Vagina (tissue), 2 donors: ENCODE results near the gene CADM1. TPM values are rescaled to one million over a fixed set of nuclear protein-coding genes. Genes with fewer than 3 reads are reported as not detected.

Experiments used
- DNase-seq, 2 donors: peaks; one replicate each; pipeline ENCODE4 v3.0.0-alpha.2; 2017; ENCODE audit errors: extremely low spot score in 2 of 2
- H3K27ac ChIP-seq: fragments of 200-600 bp; sonication (generic); one replicate; pipeline ENCODE4 v1.5.1; 2019
- H3K27me3 ChIP-seq: fragments of 200-600 bp; sonication (generic); one replicate; pipeline ENCODE4 v1.5.1; 2019
- H3K36me3 ChIP-seq, 2 donors: fragments of 200-600 bp; sonication (generic); one replicate each; pipeline ENCODE4 v1.5.1; 2017 to 2019
- H3K4me1 ChIP-seq: fragments of 200-600 bp; sonication (generic); one replicate; pipeline ENCODE4 v1.5.1; 2019
- H3K4me3 ChIP-seq, 2 donors: fragments of 200-600 bp; sonication (generic); 1 replicate in 1 of 2; 2 replicates in 1 of 2; pipeline ENCODE4 v1.5.1; 2016 to 2019
- H3K9me3 ChIP-seq: fragments of 200-600 bp; sonication (generic); one replicate; pipeline ENCODE4 v1.5.1; 2019
- CTCF ChIP-seq, 3 experiments: fragments of 450-650 bp in 2 of 3; fragments of 200-600 bp in 1 of 3; sonication (generic) in 1 of 3; IDR thresholded peaks; one replicate each; pipeline ENCODE4 v1.5.1; 2017 to 2019; ENCODE audit warnings: antibody characterized with exemption in 3 of 3, mild to moderate bottlenecking in 2 of 3, moderate library complexity in 2 of 3
- POLR2A ChIP-seq, 2 donors: fragments of 450-650 bp; IDR thresholded peaks; one replicate each; pipeline ENCODE4 v1.6.1; 2017; ENCODE audit warnings: antibody characterized with exemption in 2 of 2, mild to moderate bottlenecking in 2 of 2, moderate library complexity in 2 of 2
- POLR2AphosphoS5 ChIP-seq, 2 donors: sonication (generic); formaldehyde crosslinking; IDR thresholded peaks; one replicate each; pipeline ENCODE4 v1.9.0; 2017; ENCODE audit warnings: antibody characterized with exemption in 2 of 2, mild to moderate bottlenecking in 2 of 2, low read depth in 1 of 2; ENCODE audit not compliant: insufficient read depth in 1 of 2
- intact Hi-C: fragments of 100-400 bp; cut with DNase I; formaldehyde crosslinking; loops from one replicate; pipeline ENCODE4 v1.15.1; 2023
- total RNA-seq: library from RNA; depleted of rRNA; stranded (reverse); fragments of >200 nt; gene quantifications from one replicate; pipeline ENCODE4 v1.2.3, GENCODE V29; 2016

CADM1 gene
- total RNA-seq, 1 donor from 2014 or later = 37.1 TPM

GRCh38 chr11:115548878-115549528, 44.8 kb upstream of the CADM1 start:
- Histone ChIP-seq H3K4me3 (no peak overlapping the region), H3K36me3 (no peaks in the 10 kb centered on the region), H3K27me3 (no peaks in the 10 kb centered on the region), H3K4me1 (no peaks in the 10 kb centered on the region), H3K27ac (no peak overlapping the region), H3K9me3 (no peaks in the 10 kb centered on the region)
- intact Hi-C loops = no loop called here
- DNase-seq = no peak
- no peak for TF ChIP-seq POLR2A (IDR thresholded peaks at IDR 0.05)
- no peak for TF ChIP-seq CTCF (IDR thresholded peaks at IDR 0.05)
- no peak for TF ChIP-seq POLR2AphosphoS5 (IDR thresholded peaks at IDR 0.05; ENCODE audit: insufficient read depth in 1 of 2, low read depth in 1 of 2)

- intact Hi-C loops = no loop called here
- TF ChIP-seq CTCF (IDR thresholded peaks at IDR 0.05) (no peak), POLR2A (IDR thresholded peaks at IDR 0.05) (no peak), POLR2AphosphoS5 (IDR thresholded peaks at IDR 0.05; ENCODE audit: insufficient read depth in 1 of 2, low read depth in 1 of 2) (no peak)
- H3K4me1 ChIP-seq = no peaks in the 10 kb centered on the region
- H3K27me3 ChIP-seq = no peaks in the 10 kb centered on the region
- DNase-seq = no peak
- H3K36me3 ChIP-seq = no peaks in the 10 kb centered on the region
- H3K9me3 ChIP-seq = no peaks in the 10 kb centered on the region
- H3K27ac ChIP-seq = no peak overlapping the region
- H3K4me3 ChIP-seq = no peak overlapping the region
Measured at GRCh38 chr11:115545581-115546210, 41.5 kb upstream of the CADM1 start.

GRCh38 chr11:115544422-115544948, 40.3 kb upstream of the CADM1 start:
- TF ChIP-seq POLR2AphosphoS5 (IDR thresholded peaks at IDR 0.05; ENCODE audit: insufficient read depth in 1 of 2, low read depth in 1 of 2) = no peak
- TF ChIP-seq CTCF (IDR thresholded peaks at IDR 0.05) = no peak
- no peak for TF ChIP-seq POLR2A (IDR thresholded peaks at IDR 0.05)
- Histone ChIP-seq H3K4me3 (no peak overlapping the region), H3K9me3 (no peaks in the 10 kb centered on the region), H3K36me3 (no peaks in the 10 kb centered on the region), H3K27me3 (no peaks in the 10 kb centered on the region), H3K4me1 (no peaks in the 10 kb centered on the region), H3K27ac (no peak overlapping the region)
- DNase-seq = no peak
- intact Hi-C loops = no loop called here

- Histone ChIP-seq H3K4me1 (no peaks in the 10 kb centered on the region), H3K9me3 (no peaks in the 10 kb centered on the region), H3K27ac (no peak overlapping the region), H3K36me3 (no peaks in the 10 kb centered on the region), H3K4me3 (no peak overlapping the region), H3K27me3 (no peaks in the 10 kb centered on the region)
- TF ChIP-seq CTCF (IDR thresholded peaks at IDR 0.05) (no peak), POLR2AphosphoS5 (IDR thresholded peaks at IDR 0.05; ENCODE audit: insufficient read depth in 1 of 2, low read depth in 1 of 2) (no peak), POLR2A (IDR thresholded peaks at IDR 0.05) (no peak)
- intact Hi-C loops = no loop called here
- DNase-seq = no peak
Measured at GRCh38 chr11:115541518-115541917, 37.3 kb upstream of the CADM1 start.

- DNase-seq = no peak
- Histone ChIP-seq H3K27me3 (no peaks in the 10 kb centered on the region), H3K4me3 (no peak overlapping the region), H3K36me3 (no peaks in the 10 kb centered on the region), H3K27ac (no peak overlapping the region), H3K4me1 (no peaks in the 10 kb centered on the region), H3K9me3 (no peaks in the 10 kb centered on the region)
- no peak for TF ChIP-seq CTCF (IDR thresholded peaks at IDR 0.05)
- no peak for TF ChIP-seq POLR2A (IDR thresholded peaks at IDR 0.05)
- TF ChIP-seq POLR2AphosphoS5 (IDR thresholded peaks at IDR 0.05; ENCODE audit: insufficient read depth in 1 of 2, low read depth in 1 of 2) = no peak
- intact Hi-C loops = no loop called here
Measured at GRCh38 chr11:115539844-115540243, 35.6 kb upstream of the CADM1 start.
